ENCODE results near the gene BCAS1.

Gene BCAS1

GRCh38 chr20:53947501-53948195, 122.7 kb downstream of the BCAS1 start:
- no peaks in the 10 kb centered on the region for H3K9me2 ChIP-seq (ENCODE audit: low read depth, low read length)
- peaks cover 30% of the 10 kb centered on the region for H3K4me1 ChIP-seq (ENCODE audit: insufficient read depth, low read length, severe bottlenecking)
- TF ChIP-seq CTCF (IDR thresholded peaks at IDR 0.05; ENCODE audit: low read length) (no peak), EZH2 (IDR thresholded peaks at IDR 0.05; ENCODE audit: borderline replicate concordance, low read length) (no peak)
- no peaks in the 10 kb centered on the region for H3K79me2 ChIP-seq (ENCODE audit: insufficient read depth, low read length)
- H3K27me3 ChIP-seq (ENCODE audit: insufficient read depth, low read length): no peaks in the 10 kb centered on the region
- H3K36me3 ChIP-seq (ENCODE audit: insufficient read depth, low read length): no peaks in the 10 kb centered on the region; the same call in 1 of the 2 replicates
- H3F3A ChIP-seq (ENCODE audit: insufficient read depth, low read length): 0 out of 2 replicates have a peak, but pooled peaks cover 3% of the 10 kb centered on the region
- no peak overlapping the region for H3K9ac ChIP-seq (ENCODE audit: low read length)
- H4K20me1 ChIP-seq (ENCODE audit: insufficient read depth, low read length): no peaks in the 10 kb centered on the region
- H3K4me2 ChIP-seq (ENCODE audit: low read length): no peak overlapping the region
- no peak overlapping the region for H3K4me3 ChIP-seq (ENCODE audit: low read depth, low read length, poor library complexity, severe bottlenecking)
- H3K9me3 ChIP-seq (ENCODE audit: low read length): no peaks in the 10 kb centered on the region
- no peak overlapping the region for H2AFZ ChIP-seq (ENCODE audit: low read length)
- H3K27ac ChIP-seq (ENCODE audit: low read depth, low read length, poor library complexity, severe bottlenecking): no peak overlapping the region

GRCh38 chr20:53946106-53946505, 124.3 kb downstream of the BCAS1 start:
- H3K9me3 ChIP-seq (ENCODE audit: low read length): no peaks in the 10 kb centered on the region
- no peak overlapping the region for H3K4me3 ChIP-seq (ENCODE audit: low read depth, low read length, poor library complexity, severe bottlenecking)
- H3K36me3 ChIP-seq (ENCODE audit: insufficient read depth, low read length): no peaks in the 10 kb centered on the region
- H4K20me1 ChIP-seq (ENCODE audit: insufficient read depth, low read length): no peaks in the 10 kb centered on the region
- H3K4me2 ChIP-seq (ENCODE audit: low read length): no peak overlapping the region
- no peak overlapping the region for H2AFZ ChIP-seq (ENCODE audit: low read length)
- no peaks in the 10 kb centered on the region for H3K27me3 ChIP-seq (ENCODE audit: insufficient read depth, low read length)
- no peak overlapping the region for H3K9ac ChIP-seq (ENCODE audit: low read length)
- H3K9me2 ChIP-seq (ENCODE audit: low read depth, low read length): no peaks in the 10 kb centered on the region
- H3K79me2 ChIP-seq (ENCODE audit: insufficient read depth, low read length): no peaks in the 10 kb centered on the region
- 0 out of 2 replicates have a peak, but pooled peaks cover 3% of the 10 kb centered on the region for H3F3A ChIP-seq (ENCODE audit: insufficient read depth, low read length)
- H3K4me1 ChIP-seq (ENCODE audit: insufficient read depth, low read length, severe bottlenecking): peaks cover 45% of the 10 kb centered on the region
- H3K27ac ChIP-seq (ENCODE audit: low read depth, low read length, poor library complexity, severe bottlenecking): no peak overlapping the region
- no peak for TF ChIP-seq CTCF (IDR thresholded peaks at IDR 0.05; ENCODE audit: low read length)
- no peak for TF ChIP-seq EZH2 (IDR thresholded peaks at IDR 0.05; ENCODE audit: borderline replicate concordance, low read length)

GRCh38 chr20:53945478-53945877, 124.9 kb downstream of the BCAS1 start:
- TF ChIP-seq EZH2 (IDR thresholded peaks at IDR 0.05; ENCODE audit: borderline replicate concordance, low read length) (no peak), CTCF (IDR thresholded peaks at IDR 0.05; ENCODE audit: low read length) (no peak)
- Histone ChIP-seq H3K4me3 (ENCODE audit: low read depth, low read length, poor library complexity, severe bottlenecking) (no peak overlapping the region), H4K20me1 (ENCODE audit: insufficient read depth, low read length) (no peaks in the 10 kb centered on the region), H2AFZ (ENCODE audit: low read length) (no peak overlapping the region), H3K4me2 (ENCODE audit: low read length) (no peak overlapping the region), H3K79me2 (ENCODE audit: insufficient read depth, low read length) (no peaks in the 10 kb centered on the region), H3K27me3 (ENCODE audit: insufficient read depth, low read length) (no peaks in the 10 kb centered on the region), H3K4me1 (ENCODE audit: insufficient read depth, low read length, severe bottlenecking) (peaks cover 51% of the 10 kb centered on the region), H3K27ac (ENCODE audit: low read depth, low read length, poor library complexity, severe bottlenecking) (no peak overlapping the region), H3K9ac (ENCODE audit: low read length) (no peak overlapping the region), H3K9me2 (ENCODE audit: low read depth, low read length) (no peaks in the 10 kb centered on the region), H3F3A (ENCODE audit: insufficient read depth, low read length) (0 out of 2 replicates have a peak, but pooled peaks cover 3% of the 10 kb centered on the region), H3K36me3 (ENCODE audit: insufficient read depth, low read length) (no peaks in the 10 kb centered on the region), H3K9me3 (ENCODE audit: low read length) (no peaks in the 10 kb centered on the region)
